Brain microvascular endothelial cell (primary cell): ENCODE data around the gene IL36G.

ENCODE experiments used
- DNase-seq: peaks from one replicate; pipeline ENCODE4 v3.0.0-alpha.2; 2020
- H3K27ac ChIP-seq: fragments of 250-450 bp; sonication (Bioruptor Pico); 2 replicates; pipeline ENCODE4 v1.5.1; 2020; ENCODE audit warnings: mild to moderate bottlenecking, moderate library complexity
- H3K27me3 ChIP-seq: fragments of 250-450 bp; sonication (Bioruptor Pico); replicated peaks from 2 replicates; pipeline ENCODE4 v1.5.1; 2020; ENCODE audit warnings: mild to moderate bottlenecking
- H3K36me3 ChIP-seq: fragments of 250-450 bp; sonication (Bioruptor Pico); replicated peaks from 2 replicates; pipeline ENCODE4 v1.5.1; 2020; ENCODE audit warnings: mild to moderate bottlenecking
- H3K4me3 ChIP-seq: 2 replicates; pipeline ENCODE4 v1.5.1; 2011; ENCODE audit warnings: low read depth, mild to moderate bottlenecking, control low read depth, low read length, moderate library complexity
- in situ Hi-C: cut with HindIII; loops from 2 replicates; pipeline ENCODE4 v1.10.0; 2017; ENCODE audit warnings: low sequenced_read_pairs, low pct_ligation_motif_present
- TF ChIP-seq, protein P1 (sequence below): IDR thresholded peaks from 2 replicates; pipeline ENCODE4 v1.5.1; 2011; ENCODE audit warnings: low read depth, mild to moderate bottlenecking, moderate library complexity, low read length, control low read depth, inconsistent platforms; ENCODE audit errors: missing control alignments

The IL36G gene

DNA sequence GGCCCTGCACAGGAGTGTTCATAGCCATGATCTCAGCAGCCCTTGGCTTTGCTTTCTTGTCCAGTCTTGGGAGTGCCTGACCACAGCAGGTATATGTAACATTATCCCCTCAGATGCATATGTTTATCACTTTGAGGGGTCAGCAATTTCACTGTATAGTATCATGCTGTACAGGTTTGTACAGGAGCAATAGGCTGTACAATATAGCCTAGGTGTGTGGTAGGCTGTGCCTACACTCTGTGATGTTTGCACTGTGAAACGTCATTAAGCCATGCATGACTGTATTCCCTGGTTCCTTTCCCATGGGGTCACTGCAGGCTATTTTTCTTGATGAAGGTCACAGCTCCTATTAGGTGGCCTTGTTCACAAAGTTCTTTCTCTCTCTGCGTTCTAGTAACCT is 4.7 kb upstream of the IL36G start:
- Histone ChIP-seq H3K27me3 (peaks cover 7% of the 10 kb centered on the region), H3K36me3 (no peaks in the 10 kb centered on the region), H3K27ac (no peak overlapping the region), H3K4me3 (no peak overlapping the region)
- TF ChIP-seq, protein P1, sequence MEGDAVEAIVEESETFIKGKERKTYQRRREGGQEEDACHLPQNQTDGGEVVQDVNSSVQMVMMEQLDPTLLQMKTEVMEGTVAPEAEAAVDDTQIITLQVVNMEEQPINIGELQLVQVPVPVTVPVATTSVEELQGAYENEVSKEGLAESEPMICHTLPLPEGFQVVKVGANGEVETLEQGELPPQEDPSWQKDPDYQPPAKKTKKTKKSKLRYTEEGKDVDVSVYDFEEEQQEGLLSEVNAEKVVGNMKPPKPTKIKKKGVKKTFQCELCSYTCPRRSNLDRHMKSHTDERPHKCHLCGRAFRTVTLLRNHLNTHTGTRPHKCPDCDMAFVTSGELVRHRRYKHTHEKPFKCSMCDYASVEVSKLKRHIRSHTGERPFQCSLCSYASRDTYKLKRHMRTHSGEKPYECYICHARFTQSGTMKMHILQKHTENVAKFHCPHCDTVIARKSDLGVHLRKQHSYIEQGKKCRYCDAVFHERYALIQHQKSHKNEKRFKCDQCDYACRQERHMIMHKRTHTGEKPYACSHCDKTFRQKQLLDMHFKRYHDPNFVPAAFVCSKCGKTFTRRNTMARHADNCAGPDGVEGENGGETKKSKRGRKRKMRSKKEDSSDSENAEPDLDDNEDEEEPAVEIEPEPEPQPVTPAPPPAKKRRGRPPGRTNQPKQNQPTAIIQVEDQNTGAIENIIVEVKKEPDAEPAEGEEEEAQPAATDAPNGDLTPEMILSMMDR, result no peak
- DNase-seq, result no peak
- in situ Hi-C loops, result no loop called here

DNA sequence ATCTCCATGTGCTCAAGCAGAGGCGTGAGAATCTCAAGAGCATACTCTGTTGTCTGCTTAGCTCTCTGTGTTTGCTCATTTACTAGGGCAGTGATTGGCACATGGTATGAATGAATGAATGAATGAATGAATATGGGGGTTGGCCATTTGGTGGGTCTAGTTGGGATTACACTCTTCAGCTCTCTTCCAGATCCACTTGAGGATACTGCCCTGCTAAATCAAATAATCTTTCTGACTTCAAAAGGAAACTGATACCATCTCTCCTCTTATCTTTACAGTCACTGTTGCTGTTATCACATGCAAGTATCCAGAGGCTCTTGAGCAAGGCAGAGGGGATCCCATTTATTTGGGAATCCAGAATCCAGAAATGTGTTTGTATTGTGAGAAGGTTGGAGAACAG is 1.9 kb downstream of the IL36G start:
- no peak overlapping the region for H3K4me3 ChIP-seq
- TF ChIP-seq, protein P1, result no peak
- no peaks in the 10 kb centered on the region for H3K36me3 ChIP-seq
- H3K27me3 ChIP-seq, result peaks cover 4% of the 10 kb centered on the region
- in situ Hi-C loops, result no loop called here
- H3K27ac ChIP-seq, result no peak overlapping the region
- no peak for DNase-seq

DNA sequence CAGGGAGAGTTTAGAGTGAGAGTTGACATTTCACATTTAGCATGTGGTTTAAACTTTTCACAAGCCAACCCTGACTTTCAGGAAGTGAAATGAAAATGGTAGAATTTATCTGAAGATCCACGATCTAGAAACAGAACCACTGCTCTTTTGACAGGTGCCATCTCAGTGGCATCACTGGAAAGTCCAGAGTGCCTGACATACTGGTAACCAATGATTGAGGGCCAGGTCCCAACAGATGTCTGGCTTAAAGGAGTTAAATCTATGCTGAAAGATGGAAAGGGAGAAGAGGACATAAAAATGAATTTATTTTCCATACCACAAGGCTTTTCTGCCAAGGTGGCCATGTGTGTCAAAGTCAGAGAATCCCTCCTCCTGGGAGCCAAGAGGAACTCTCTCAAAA is 2.7 kb downstream of the IL36G start:
- TF ChIP-seq, protein P1, result no peak
- DNase-seq, result no peak
- Histone ChIP-seq H3K36me3 (no peaks in the 10 kb centered on the region), H3K27ac (no peak overlapping the region), H3K27me3 (peaks cover 4% of the 10 kb centered on the region), H3K4me3 (no peak overlapping the region)
- in situ Hi-C loops, result no loop called here

DNA sequence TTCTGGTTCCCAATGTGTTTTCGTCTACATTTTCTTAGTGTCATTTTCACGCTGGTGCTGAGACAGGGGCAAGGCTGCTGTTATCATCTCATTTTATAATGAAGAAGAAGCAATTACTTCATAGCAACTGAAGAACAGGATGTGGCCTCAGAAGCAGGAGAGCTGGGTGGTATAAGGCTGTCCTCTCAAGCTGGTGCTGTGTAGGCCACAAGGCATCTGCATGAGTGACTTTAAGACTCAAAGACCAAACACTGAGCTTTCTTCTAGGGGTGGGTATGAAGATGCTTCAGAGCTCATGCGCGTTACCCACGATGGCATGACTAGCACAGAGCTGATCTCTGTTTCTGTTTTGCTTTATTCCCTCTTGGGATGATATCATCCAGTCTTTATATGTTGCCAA is 7.3 kb downstream of the IL36G start:
- Histone ChIP-seq H3K4me3 (no peak overlapping the region), H3K36me3 (no peaks in the 10 kb centered on the region), H3K27me3 (peaks cover 2% of the 10 kb centered on the region), H3K27ac (no peak overlapping the region)
- TF ChIP-seq, protein P1, result no peak
- no peak for DNase-seq
- in situ Hi-C loops, result no loop called here

DNA sequence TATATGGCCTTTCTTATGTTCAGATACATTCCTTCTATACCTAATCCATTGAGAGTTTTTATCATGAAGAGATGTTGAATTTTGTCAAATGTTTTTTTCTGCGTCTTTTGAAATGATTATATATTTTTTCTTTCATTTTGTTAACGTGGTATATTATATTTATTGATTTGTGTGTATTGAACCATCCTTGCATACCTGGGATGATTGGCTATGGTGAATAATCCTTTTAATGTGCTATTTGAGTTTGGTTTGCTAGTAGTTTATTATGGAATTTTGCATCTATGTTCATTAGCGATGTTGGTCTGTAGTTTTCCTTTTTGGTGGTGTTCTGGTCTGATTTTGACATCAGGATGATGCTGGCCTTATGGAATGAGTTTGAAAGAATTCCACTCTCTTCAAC is 11.8 kb downstream of the IL36G start:
- Histone ChIP-seq H3K4me3 (no peak overlapping the region), H3K36me3 (no peaks in the 10 kb centered on the region), H3K27me3 (no peaks in the 10 kb centered on the region), H3K27ac (no peak overlapping the region)
- no peak for DNase-seq
- TF ChIP-seq, protein P1, result no peak
- in situ Hi-C loops, result no loop called here

DNA sequence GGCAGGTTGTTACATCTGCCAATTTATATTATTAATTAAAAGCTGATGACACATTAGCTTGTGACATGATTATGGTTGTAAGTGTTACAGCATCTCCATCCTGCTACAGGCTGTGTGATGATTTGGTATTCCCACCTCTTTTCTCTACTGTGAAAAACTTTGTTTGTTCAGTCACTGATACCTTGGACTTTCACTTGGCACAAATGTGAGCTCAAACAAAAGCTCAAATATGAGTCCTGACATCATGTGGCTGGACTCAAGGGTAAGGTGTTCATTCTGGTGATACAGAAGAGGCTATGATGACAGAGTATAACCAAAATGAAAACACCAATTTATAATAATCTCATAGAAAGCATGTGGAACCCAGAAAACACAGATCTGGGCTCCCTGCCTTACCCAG is 16.0 kb downstream of the IL36G start:
- Histone ChIP-seq H3K4me3 (no peak overlapping the region), H3K27ac (no peak overlapping the region), H3K36me3 (no peaks in the 10 kb centered on the region), H3K27me3 (no peaks in the 10 kb centered on the region)
- TF ChIP-seq, protein P1, result no peak
- in situ Hi-C loops, result no loop called here
- DNase-seq, result no peak
